HG03103 (cell line): ENCODE data around the gene PARP2.
"Not testable (repeated sequence)": the region's sequence is repeated elsewhere in the genome, so short reads cannot be mapped to it uniquely, and the experiment has no call there.

Source experiments
- ATAC-seq: cut with Tn5 transposase; IDR thresholded peaks from one replicate; pipeline ENCODE4 v1.9.1; 2021; ENCODE audit warnings: low read depth; ENCODE audit not compliant: unreplicated experiment

The PARP2 gene, protein sequence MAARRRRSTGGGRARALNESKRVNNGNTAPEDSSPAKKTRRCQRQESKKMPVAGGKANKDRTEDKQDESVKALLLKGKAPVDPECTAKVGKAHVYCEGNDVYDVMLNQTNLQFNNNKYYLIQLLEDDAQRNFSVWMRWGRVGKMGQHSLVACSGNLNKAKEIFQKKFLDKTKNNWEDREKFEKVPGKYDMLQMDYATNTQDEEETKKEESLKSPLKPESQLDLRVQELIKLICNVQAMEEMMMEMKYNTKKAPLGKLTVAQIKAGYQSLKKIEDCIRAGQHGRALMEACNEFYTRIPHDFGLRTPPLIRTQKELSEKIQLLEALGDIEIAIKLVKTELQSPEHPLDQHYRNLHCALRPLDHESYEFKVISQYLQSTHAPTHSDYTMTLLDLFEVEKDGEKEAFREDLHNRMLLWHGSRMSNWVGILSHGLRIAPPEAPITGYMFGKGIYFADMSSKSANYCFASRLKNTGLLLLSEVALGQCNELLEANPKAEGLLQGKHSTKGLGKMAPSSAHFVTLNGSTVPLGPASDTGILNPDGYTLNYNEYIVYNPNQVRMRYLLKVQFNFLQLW

DNA sequence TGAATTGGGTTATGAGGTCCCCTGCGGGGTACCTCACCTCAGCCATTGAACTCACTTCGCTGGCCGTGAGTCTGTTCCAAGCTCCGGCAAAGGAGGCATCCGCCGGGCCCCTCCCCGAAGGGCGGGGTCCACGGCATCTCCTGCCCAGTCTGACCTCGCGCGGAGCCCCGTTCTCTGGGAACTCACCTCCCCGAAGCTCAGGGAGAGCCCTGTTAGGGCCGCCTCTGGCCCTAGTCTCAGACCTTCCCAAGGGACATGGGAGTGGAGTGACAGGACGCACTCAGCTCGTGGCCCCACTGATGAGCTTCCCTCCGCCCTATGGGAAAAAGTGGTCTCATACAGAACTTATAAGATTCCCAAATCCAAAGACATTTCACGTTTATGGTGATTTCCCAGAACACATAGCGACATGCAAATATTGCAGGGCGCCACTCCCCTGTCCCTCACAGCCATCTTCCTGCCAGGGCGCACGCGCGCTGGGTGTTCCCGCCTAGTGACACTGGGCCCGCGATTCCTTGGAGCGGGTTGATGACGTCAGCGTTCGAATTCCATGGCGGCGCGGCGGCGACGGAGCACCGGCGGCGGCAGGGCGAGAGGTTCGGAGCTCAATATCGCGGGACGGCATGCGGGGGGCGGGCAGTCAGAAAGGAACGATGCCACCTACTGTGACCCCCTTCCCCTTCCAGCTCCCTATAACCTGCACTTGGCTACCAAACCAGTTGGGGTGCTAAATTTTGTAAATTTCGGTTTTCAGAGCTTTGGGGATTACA is at the start of gene PARP2:
Gene PARP2 (plus strand): TSS at position 544 of the 770 bp plus-strand sequence. CDS start 7 bp downstream, at position 551.
- ATAC-seq, result peak; percentile 90

DNA sequence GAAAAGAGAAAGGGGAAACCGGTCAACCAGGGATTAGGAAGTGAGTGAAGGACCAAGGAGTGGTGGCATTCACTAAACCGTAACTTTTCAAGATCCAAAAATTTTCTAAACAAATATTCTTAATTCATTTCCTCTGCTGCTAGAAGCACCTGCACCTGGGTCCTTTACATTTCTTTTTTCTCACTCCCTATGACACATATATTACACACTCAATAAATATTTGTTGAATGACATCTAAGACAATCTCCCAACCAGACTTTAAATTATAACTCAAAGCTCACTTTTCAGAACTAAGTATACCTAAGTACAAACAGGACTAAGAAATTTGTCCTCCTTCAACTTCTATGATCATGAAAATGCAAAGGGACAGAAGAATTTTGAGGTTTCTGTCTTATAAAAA is 48.8 kb upstream of the PARP2 start:
- ATAC-seq, result no peak

DNA sequence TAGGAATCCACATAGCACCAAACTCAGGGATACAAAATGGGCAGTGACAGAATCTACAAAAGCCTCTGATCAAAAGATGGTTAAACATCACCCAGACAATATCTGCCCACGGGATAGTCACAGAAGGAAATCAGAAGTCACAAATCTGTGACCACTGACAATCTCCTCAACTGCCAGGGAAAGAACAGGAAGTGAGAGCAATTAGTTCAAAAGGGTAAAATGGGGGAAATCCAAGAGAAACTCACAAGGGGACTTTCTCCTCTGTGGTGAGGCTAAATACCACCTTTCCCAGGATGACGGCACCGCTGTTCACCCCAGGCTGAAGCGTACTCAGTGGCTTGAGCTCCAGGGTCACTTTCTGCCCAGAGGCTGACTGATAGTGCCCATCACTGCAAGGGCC is 48.4 kb upstream of the PARP2 start:
- ATAC-seq, result peak; percentile 77

DNA sequence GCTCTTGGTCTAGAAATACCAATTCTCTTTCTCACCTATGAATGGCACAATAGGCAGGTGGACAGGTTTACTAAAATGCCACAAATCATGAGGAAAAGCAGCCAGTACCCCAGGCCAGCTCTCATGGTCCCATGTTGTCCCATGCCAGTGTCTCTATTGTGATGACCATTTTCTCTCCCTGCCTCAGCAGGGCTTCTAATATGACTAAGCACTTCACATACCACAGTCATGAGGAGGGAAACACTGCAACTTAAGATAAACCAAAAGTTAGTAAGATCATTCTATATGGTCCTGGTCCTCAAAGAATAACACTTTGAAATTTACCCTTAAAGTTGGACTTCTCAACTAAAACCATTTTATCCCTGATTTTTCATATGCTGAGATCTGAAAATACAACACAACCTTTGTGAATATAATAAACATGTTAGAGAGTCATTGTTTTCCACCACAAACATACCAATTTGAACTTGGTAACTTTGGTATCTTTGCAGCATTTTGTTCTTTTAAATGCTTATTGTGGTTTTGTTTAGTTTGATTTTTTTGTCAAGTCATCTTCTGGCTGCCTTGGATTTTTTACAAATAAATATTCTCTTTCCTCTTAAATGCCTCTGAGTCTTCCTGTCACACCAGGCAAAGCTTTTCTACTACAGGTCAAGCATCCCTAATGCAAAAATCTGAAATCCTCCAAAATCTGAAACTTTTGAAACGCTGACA is 41.2 kb upstream of the PARP2 start:
- no peak for ATAC-seq

DNA sequence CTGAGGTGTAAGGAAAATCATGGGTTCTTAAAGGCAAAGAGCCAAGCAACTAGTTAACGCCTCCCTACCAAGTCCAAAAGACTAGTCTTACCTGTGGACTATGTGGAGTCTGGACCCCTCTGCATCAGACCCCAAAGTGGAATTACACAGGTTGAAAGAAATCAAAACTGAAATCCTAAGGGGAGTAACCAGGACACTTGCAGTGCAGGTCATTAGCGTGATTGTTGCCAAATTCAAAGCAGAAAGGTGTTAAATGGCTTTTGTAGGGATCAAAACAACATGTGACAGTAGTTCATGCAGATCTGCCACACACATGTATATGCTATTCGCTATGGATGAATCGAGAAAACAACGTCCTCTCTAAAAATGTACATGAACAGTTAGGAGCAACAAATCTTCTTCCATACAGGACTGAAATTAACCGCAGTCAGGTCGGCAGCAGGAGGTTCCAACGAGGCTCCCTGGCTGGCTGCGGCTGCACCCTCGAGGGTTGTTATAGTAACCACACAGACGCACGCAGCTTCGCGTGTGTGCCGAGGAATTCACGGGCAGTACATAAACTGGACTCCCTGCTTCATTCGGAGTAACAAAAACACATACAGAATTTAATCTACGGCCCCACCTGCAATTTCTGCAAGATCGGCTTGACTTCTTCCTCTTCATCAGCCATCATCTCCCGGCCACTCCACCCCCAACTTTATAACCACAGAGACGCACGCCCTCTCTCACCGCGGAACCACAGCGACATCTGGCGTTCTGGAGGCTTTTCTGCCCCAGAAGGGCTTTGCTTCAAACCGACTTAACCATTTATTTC is 38.0 kb upstream of the PARP2 start, which contains the start of gene TTC5:
Gene TTC5 (minus strand): TSS at position 687 of the 814 bp plus-strand sequence. CDS start 14 bp downstream, at position 673.
- peak; percentile 92 for ATAC-seq

DNA sequence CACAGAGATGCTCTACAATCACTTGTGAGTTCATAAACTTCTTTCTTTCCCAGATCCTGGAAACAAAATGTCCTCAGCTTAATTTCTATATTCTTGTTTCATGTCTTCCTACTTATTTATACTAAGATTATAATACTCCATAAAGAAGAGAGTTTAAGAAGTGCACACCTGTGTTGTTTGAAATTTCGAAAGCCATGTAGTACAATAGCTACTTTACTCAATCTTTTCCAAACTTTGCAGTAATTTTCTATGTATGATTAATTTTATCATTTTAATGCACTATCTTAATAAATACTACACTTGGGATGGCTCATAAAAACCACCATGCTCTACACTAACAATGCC is 37.4 kb upstream of the PARP2 start:
- ATAC-seq, result no peak

DNA sequence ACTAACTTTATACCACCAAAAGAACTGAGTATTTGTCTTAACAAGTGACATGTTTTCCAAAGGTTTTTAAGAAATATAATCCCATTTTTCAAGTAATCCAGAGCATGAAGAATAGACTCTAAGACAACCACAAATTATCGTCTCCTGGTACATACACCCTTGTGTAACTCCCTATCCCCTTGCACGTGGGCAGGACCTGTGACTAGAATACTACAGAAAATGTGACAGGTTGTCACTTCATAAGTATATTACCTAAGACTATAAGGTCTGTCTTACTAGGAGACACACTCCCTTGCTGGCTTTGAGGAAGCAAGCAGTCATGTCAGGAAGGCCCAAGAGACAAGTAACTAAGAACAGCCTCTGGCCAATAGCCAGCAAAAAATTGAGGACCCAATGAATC is 29.4 kb upstream of the PARP2 start:
- ATAC-seq, result no peak

DNA sequence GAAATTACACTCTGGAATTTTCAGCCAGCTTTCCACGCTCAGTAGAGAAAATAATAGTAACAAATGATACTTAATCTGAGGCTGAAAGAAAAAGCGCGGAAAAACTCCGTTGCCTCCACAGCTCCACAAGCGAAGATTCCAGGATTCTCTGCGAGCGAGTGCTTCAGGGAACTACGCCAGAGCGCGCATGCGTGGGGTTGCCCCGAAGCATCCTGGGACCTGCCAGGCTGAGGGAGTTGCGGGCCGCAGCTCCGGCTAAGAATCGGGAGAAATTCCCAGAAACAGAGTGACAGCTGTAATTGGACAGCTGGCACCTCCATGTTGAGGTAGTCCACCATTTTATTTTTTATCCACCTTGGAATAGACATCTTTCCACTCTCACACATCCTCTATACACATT is 25.7 kb upstream of the PARP2 start:
- ATAC-seq, result no peak

DNA sequence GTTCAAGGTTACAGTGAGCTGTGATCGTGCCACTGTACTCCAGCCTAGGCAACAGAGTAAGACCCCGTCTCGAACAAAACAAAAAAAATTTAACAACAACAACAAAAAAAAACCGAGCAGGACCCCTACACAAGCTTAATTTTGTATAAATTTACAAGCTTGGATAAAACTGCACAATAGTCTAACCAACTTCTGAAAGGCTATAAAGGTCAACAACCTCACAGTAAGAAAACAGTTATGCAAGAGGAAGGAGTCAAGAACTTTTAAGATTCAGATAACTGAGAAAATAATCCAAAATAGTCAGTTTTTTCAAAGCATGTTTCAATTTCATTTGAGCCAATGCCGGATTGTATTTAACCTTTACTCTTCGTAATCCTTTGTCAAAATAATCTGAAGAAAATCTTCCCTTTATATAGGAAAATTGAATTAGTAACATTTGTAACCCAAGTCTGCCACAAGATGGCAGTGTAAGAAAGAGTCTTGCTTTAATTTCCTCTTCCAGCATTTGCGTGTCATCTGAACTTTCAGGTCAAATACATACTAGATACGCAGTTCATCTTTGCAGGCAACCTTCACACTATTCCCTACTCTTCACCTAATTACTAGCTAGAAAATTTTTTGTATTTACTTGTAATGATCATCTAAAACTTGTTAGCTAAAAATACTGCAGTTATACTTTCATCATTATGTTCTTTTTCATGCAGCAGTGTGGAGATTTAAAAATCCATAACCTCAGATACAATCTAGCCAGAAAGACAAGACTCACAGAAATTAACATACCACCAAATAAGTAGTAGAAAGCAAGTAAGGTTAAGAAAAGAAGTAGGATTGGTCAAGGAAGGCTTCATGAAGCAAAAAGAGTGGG is 16.2 kb upstream of the PARP2 start:
- no peak for ATAC-seq

DNA sequence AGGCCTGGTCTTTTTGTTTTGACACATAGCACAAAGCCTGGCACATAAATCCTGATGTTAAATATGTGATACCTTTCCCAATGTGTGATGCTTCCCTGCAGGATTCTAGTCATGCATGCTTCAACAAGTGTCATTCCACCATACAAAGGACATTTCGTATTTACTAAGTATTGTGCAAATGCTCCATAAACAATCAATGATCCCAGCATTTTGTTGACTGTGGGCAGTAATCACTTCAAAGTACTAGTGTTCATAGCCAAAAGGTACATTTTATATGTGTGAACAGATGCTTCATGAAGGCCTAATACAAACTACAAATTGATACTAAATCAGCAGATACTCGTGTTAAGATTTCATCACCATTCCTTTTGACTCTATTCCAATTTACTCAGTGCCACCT is 14.7 kb upstream of the PARP2 start:
- no peak for ATAC-seq

DNA sequence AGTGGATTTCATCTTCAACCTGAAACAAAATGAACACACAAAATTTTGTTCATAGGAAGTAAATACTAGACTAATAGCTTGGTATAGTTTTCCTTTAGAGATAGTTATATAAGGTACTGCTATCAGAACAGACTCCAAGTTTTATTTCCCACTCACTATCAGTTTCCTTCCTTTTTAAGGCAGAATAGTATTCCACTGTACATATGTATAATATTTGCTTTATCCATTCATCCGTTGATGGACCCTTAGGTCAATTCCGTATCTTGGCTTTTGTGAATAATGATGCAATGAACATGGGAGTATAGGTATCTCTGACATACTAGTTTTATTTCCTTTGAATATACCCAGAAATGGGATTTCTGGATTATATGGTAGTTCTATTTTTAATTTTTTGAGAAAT is 14.1 kb upstream of the PARP2 start:
- no peak for ATAC-seq

DNA sequence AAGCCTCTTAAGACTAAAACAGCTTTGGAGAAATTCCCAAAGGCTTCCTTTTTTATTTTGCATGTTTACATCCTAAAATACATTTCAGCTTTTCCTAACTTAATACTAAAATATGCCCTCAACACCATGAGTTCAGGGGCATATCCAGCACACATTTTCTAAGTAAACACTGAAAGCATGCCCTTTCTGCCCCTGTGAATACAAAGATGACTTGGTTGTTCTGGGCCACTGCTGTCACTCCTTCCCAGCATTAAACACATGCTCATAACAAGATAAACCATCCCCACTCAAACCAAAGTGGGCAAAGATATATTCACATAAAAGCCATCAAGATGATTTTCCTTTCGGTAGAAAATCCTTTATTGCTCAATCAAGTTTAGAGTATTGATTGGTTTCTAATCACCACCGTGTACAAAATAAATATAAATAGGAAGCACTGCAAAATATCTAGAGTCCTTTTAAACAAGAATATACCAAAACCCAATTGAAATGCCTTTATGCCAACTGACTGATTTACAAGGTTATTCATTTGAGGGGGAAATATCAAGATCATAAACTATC is 12.3 kb upstream of the PARP2 start:
- no peak for ATAC-seq

DNA sequence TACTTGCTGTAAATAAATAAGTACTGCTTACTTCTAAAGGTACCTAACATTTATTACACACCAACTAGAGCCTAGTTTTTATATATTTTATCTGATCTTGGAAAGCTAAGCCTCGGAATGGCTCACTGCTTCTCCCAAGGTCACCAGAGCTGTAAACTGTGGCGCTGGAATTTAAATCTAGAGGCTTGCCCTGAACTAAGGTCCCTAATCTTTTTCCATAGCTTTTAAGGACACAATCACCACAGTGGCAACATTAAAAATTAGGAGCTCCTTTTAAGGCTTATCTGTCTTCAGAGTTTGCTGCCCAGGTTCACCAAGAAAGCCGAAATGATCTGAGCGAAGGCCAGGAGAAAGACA is 11.0 kb upstream of the PARP2 start:
- no peak for ATAC-seq

DNA sequence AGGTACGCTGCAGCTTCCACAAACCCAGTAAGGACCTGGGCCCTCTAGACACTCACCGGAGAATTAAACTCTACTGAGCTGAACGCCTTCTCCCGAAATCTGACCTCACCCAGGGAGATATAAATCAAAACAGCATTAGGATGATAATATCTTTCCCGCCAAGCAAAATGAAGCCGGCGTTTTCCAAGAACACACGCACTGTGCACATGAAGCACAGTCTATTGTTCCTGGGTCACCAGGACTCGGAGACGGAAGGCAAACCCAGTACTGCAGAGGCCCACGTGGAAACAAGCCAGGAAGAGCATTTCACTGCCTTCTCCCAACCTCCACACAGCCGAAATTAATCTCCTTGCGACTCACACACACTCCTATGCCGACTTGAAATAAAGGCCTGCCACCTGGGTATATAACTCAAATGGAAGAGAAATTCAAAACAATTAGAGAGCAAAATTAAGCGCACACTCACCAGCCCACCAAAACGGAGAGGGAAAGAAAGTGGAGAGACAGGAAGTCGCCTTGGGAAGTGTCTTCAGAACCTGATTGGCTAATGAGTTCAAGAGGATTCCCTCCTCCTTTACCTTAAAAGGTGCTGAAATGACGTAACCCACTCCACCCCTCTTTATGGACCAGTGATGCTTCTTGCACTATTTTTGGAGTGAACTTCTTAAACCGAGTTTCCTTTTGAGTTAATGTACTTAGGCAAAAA is 10.5 kb upstream of the PARP2 start, which contains the start of gene CCNB1IP1:
Gene CCNB1IP1 (minus strand): TSS at position 492 of the 706 bp plus-strand sequence. CDS start 16,756 bp downstream, outside the sequence.
- peak; percentile 98 for ATAC-seq

DNA sequence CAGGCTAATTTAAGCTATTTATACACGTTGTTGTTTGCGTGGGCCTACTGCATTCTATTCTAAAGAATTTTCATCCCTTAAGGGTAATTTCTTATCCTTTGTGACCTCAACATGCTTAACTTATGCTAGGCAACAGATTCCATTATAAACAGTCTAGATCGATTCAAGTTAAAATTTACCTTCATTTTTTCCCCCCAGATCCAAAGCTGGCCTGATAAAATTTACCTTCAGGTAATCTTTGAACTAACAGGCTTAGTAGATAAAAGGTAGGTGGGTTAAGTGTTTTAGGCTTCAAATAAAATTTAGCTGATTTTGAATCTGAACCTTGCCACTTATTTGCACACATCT is 10.0 kb upstream of the PARP2 start:
- ATAC-seq, result no peak

DNA sequence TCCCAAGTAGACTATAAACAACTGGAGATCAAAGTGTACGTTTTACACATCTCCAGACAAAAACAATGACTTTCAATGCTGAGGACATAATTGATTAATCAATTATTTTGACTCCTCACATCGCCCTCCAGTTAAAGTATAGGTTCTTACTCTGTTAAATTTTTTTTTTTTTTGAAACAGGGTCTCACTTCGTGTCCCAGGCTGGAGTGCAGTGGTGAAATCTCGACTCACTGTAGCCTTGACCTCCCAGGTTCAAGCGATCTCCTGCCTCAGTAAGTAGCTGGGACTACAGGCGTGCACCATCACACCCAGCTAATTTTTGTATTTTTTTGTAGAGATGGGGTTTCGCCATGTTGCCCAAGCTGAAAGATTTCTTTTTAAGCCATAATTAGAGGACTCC is 9.4 kb upstream of the PARP2 start:
- no peak for ATAC-seq

DNA sequence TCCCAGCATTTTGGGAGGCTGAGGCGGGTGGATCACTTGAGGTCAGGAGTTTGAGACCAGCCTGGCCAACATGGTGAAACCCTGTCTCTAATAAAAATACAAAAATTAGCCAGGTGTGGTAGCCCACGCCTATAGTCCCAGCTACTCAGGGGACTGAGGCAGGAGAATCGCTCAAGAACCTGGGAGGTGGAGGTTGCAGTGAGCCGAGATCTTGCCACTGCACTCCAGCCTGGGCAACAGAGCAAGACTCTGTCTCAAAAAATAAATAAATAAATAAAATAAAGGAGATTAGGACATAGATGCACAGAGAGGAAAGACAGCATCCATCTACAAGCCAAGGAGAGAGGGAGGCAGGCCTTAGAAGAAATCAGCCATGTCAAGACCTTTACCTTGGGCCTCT is 2.4 kb upstream of the PARP2 start:
- ATAC-seq, result not testable (repeated sequence)

DNA sequence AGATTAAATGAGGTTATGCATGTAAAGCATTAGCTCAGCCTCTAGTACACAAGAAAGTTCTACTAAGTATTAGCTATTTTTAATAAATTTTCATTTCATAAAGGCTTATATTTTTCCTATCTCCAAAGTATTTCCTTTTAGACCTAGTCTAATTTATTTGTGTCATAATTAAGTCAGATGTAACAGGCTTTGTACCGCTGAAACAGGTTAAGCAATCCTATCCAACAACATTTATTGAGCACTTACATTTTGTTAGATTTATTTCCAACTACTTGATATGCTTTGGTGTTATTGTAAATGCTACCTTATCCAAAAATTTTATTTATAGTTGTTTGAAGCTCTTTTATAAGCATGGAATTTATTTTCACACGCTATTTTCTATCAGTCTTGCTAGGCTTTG is 1.8 kb upstream of the PARP2 start:
- ATAC-seq, result no peak
